NCI-H1417 treated with DMSO at 0.1 percent for 48 hours (cell line): ENCODE results near the gene NIPSNAP2.
"Not testable (repeated sequence)": the region's sequence is repeated elsewhere in the genome, so short reads cannot be mapped to it uniquely, and the experiment has no call there.

ENCODE experiments used
- DNase-seq: peaks from one replicate; lab custom pipeline; 2025; lab: John Stamatoyannopoulos, UW

NIPSNAP2 gene

DNA sequence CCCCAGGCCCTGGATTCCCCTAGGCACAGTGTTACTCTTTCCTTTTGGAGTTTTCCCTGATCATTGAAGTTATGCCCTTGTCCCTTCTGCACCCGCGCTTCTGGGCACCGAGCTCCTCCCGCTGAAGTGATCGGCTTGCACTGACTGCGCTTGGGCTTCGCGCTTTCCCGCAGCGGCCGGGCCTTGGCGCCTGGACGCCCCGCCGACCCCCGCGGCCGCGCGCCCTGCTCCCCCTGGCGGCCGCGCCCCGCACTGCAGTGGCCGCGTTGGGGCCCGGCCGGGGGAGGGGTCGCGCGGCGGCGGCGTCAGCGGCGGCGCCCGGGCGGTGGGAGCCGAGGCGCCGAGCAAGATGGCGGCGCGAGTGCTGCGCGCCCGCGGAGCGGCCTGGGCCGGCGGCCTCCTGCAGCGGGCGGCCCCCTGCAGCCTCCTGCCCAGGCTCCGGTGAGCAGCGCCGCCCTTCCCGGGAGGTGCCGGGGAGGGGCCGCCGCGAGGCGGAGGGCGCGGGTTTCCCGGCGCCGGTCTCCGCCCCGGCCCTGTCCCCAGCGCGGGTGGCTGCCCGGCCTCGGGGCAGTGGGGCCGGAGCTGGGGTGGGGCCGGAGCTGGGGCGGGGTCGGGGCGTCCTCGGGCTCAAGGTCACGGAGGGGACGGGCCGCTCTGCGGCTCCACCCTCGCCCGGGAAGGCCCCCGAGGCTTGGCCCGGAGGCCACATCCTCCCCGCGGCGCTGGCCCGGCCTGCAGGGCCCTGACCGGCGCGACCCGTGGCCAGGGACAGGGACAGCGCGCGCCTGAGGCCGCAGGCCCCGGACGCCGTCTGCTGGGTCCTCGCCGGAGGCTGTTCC, at the start of gene NIPSNAP2:
Gene NIPSNAP2 (plus strand): TSS at position 325 of the 839 bp plus-strand sequence. CDS start 25 bp downstream, at position 350.
- DNase-seq, result no peak

DNA sequence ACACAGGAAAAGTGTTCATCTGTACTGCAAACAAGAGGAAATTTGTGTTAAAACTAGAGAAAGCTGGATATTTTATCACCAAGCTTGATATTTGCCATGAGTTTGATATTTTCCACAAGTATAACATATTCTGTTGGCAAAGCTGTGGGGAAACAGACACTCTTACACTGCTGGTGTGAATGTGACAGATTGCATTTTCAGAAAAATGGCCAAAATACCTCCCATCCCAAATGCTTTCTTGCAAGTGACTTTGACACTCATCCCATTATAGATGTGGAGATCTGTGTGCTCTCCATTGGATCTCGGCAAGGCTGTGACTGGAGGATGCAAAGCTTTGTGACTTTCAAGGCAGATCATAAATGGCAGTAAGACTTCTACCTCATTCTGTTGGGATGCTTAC, 46.6 kb upstream of the NIPSNAP2 start:
- DNase-seq, result no peak

DNA sequence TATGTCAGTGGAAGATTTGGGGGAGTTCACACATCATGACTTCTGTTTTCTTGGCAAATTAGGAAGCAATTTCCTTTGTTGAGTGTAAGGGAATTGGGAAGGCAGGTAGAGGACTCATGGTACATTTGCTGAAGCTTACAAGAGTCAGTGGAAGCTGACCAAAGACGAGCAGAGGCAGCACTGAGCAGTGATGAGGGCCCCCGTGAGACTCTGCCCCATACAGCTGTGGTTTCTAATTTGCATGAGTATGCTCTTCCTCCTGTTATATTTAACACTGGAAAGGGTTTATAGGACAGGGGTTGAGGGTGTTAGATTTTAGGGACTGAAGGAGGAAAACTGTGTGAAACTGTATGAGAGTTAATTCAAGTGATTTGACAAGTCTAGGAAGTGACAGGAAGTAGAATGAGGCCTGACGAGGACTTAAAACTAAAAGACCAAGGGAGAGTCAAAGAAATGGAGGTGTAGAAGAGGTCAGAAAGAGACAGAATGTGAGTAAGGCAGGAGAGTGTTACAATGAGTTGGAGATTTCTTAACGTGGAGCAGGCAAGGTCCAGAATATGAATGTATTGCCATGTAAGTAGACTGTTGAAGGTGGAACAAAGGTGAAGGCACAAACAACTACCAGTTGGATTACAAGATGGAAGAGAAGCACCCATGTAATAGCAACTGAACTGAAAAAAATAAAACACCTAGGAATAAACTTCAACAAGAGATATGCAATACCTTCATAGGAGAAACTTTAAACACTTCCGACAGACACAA, 36.2 kb upstream of the NIPSNAP2 start:
- DNase-seq, result no peak

DNA sequence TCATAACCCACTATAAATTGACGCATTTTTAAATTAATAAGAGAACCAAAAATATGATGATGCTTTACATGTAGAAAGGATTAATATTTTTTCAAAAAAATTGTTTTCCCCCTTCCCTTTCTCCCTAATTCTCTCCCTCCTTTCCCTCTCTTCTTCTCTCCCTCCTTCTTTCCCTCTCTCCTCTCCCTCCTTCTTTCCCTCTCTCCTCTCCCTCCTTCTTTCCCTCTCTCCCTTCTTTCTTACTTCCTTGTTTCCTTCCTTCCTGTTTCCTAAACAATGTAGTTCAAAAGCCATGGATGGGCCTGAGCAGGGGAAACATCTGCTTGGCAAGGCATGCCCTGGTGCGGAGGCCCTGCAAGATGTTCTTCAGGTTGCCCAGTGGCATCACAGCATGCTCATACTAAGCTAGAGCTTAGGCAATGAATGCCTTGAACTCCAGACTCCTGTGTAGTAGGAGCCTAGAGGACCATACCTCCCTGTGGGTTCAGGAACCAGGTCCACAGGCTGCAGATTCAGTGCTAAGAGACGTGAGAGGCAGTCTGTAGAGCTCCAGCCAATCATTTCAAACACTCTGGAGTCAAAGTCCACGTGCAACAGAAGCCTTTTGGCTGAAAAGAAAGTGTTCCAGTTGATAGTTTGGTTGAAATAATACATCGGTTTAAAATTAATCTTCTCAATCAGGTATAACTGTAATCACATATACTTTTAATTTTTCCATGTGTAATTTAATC, 32.8 kb upstream of the NIPSNAP2 start:
- DNase-seq, result no peak

DNA sequence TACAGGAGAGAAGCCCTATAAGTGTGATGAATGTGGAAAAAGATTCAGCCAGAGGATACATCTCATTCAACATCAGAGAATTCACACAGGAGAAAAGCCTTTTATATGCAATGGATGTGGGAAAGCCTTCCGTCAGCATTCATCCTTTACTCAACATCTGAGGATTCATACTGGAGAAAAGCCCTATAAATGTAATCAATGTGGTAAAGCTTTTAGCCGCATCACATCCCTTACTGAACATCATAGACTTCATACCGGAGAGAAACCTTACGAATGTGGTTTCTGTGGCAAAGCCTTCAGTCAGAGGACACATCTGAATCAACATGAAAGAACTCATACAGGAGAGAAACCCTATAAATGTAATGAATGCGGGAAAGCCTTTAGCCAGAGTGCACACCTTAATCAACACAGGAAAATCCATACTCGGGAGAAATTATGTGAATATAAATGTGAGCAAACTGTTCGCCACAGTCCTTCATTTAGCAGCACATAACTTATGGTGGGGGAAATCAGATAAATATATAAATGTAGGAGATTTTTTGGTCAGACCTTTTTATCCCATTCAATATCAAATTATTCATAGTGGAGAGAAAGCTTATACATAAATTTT, 24.8 kb upstream of the NIPSNAP2 start:
- DNase-seq, result no peak

DNA sequence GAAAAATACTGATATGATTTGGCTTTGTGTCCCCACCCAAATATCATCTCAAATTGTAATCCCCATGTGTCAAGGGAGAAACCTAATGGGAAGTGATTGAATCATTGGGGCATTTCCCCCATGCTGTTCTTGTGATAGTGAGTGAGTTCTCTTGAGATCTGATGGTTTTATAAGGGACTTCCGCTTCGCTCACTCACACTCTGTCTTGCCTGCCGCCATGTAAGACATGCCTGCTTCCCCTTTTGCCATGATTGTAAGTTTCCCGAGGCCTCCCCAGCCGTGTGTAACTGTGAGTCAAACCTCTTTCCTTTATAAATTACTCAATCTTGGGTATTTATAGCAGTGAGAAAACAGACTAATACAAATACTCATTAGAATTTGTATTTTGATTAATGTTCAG, 17.8 kb upstream of the NIPSNAP2 start:
- DNase-seq, result no peak

DNA sequence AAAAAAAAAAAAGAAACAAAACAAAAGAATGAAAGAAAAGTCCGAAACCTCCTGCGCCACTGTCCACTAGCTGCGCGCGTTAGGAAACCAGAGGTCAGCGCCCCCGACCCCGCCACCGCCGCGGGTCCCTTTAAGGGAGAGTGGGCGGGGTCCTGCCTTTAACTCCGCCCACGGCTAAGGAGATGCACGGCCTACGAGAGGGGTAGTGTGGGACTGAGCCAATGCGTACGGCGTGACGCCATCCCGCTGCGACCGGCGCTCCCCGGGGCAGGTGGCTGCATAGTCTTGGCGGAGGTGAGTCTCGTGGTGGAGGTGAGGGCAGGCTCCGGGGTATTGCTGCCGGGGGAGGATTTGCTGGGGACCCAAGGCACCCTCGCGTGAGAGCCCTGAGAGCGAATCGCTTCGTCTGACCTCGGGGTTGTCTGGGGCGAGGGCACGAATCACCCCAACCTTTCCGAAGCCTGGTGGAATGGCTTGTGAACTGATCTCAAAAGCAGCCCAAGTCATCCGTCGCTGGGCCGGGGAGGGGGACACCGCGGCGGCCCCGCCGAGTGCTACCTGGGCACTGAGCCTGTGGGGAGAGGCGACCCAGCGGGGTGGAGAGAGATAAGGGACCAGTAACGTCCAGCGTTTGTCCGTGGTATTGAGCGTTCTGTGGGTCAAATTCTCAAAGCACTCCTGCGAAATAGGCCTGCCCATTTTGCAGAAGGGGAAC, 12.6 kb upstream of the NIPSNAP2 start, which contains the start of gene MRPS17:
Gene MRPS17 (plus strand): TSS at position 241 of the 715 bp plus-strand sequence. CDS start 1,319 bp downstream, outside the sequence.
- peak; percentile 65 for DNase-seq

DNA sequence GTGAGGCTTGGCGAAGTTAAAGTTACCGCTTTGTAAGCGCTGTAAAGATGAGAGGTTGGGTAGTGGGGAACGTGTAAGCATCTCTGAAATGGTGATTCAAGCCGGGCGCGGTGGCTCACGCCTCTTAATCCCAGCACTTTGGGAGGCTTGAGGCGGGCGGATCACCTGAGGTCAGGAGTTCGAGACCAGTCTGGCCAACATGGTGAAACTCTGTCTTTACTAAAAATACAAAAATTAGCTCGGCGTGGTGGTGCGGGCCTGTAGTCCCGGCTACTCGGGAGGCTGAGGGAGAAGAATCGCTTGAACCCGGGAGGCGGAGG, 12.1 kb upstream of the NIPSNAP2 start:
- DNase-seq, result not testable (repeated sequence)

DNA sequence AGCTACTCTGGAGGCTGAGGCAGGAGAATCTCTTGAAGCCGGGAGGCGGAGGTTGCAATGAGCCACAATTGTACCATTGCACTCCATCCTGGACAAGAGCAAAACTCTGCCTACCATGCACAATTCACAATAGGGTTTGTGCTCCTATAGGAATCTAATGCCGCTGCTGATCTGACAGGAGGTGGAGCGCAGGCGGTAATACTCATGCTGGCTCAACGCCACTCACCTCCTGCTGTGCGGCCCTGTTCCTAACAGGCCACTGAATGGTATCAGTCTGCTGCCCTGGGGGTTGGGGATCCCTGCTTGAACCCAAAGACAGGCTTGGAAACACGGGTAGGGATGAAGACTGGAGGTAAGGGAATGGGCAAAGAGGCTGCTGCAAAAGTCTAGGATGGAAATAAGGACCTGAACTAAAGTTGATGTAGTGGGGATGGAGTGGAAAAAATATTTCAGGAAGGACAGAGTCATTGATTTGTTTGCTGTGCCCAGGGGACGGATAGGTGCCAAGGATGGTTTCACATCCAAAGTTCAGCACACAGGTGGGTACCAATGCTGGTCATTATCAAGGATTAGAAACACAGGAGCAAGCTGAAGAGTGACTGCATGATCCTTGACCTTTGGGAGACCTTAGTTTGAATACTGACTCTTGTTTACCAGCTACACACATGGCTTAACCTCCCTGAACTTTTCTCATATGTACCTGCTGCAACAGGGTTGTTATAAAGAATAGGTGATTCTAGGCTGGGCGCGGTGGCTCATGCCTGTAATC, 10.5 kb upstream of the NIPSNAP2 start:
- no peak for DNase-seq

DNA sequence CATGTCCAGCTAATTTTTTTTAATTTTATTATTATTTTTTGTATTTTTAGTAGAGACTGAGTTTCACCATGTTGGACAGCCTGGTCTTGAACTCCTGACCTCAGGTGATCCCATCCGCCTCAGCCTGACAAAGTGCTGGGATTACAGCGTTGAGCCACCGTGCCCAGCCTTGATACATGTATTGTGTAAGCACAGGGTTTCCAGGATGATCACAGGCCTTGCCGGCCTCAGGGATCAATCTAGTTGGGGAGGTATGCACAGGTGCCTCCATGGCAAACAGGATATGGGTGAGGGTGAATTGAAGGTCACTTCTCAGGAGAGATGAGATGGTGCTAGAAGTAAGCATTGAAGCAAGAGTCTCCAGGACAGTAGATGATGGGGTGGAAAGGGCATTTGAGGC, 7.2 kb upstream of the NIPSNAP2 start:
- DNase-seq, result no peak

DNA sequence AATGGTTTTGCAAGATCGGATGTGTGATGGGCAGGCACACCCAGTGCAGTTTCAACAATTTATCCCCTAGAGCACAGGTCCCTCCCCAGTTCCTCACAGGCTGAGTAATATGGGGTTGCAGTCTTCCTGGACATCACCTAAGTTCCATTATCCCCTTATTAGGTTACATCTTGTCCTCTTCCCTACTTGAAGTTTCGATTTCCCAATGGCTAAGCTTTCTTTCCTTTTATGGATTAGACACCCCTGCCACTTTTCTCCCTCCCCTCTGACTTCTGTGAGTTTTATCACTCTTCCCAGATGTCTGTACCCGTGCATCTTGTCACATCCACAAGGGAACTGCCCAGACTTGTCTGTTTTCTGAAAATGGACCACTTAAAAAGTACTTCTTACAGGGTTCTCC, 2.4 kb upstream of the NIPSNAP2 start:
- no peak for DNase-seq

DNA sequence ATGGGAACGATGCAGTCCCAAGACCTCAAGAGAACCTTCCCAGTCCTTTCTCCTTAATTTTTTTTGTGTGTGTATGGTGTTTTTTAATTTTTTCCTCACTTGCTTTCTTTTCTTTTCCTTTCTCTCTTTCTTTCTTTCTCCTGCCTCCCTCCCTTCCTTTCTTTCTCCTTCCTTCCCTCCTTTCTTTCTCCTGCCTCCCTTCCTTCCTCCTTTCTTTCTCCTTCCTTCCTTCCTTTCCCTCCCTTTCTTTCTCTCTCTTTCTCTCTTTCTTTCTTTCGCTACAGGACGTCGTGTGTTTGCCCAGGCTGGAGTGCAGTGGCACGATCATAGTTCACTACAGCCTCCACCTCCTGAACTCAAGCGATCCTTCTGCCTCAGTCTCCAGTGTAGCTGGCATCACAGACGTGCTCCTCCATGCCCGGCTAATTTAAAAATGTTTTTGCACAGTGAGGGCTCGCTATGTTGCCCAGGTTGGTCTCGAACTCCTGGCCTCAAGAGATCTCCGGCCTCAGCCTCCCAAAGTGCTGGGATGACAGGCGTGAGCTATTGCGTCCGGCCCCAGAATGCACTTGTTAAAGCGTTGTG, 709 bp upstream of the NIPSNAP2 start:
- no peak for DNase-seq

DNA sequence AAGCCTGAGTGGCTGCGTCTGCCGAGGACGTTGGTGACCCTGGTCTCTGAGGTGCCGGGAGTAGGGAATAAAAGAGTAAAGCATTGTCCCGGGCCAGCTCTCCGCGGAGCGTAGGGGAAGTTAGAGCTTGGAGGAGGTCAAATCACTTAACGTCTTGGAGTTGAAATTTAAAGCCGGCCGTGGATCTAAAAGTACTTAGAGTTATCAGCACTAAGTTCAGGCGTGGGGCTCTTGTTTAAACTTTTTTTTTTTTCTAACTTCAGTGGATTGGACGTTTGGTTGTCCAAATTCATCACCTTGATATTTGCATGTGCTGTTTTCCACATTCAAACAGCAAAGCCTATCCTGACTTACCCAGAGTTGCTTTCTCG, 700 bp downstream of the NIPSNAP2 start:
- no peak for DNase-seq

DNA sequence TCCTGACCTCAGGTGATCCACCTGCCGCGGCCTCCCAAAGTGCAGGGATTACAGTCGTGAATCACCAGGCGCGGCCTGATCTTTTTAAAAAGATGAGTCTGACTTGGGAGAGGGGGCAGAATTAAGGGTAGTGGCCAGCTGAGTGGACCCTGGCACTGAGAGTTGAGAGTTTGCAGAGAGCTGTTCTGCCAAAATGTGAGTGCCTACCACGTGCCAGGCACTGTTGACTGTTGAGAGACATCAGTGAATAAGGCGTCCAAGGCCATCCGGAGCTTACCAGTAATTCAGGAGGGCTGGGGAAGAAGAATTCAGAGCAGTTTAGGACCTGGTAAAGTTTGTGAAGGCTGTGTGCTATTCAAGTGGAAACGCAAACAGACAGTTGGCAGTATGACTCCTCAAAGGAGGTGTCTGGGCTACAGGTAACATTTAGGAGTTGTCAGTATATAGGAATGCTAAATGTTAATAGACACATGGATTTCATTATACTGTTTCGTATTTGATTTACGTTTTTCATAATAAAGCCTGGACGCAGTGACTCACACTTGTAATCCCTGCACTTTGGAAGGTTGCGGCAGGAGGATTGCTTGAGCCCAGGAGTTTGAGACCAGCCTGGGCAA, 1.5 kb downstream of the NIPSNAP2 start:
- DNase-seq, result no peak

DNA sequence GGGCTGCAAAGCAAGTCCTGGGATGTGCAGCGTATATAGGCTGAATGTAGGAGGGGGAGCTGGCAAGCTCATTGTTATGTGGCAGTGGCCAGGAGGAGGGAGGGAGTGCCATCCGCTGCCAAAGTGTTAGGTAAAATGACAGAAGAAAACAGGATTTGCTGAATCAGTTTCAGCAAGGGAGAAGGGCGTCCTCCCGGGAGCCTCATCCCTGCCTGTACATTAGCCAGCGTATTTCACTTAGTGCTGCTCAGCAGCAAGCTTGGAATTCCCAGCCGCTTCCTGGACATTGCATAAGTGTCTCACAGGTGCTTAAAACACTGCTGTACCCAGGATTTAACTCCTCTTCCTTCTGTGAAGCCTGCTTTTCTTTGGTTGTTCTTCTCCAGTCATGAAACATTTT, 2.5 kb downstream of the NIPSNAP2 start:
- DNase-seq, result no peak

DNA sequence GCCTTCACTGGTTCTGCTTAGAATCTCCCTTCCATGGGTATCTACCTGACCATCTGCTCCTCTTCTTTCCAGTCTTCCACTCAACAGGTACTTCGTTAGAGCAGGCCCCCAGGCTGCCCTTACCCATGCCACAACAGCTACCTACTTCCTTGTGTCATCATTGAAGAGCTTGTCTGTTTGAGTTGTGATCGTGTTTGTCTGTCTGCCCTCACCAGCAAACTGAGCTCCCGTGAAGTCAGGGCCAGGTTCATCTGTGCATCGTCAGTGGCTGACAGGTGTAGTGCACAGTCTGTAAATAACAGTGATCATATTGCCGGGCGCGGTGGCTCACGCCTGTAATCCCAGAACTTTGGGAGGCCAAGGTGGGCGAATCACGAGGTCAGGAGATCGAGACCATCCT, 5.0 kb downstream of the NIPSNAP2 start:
- DNase-seq, result no peak

DNA sequence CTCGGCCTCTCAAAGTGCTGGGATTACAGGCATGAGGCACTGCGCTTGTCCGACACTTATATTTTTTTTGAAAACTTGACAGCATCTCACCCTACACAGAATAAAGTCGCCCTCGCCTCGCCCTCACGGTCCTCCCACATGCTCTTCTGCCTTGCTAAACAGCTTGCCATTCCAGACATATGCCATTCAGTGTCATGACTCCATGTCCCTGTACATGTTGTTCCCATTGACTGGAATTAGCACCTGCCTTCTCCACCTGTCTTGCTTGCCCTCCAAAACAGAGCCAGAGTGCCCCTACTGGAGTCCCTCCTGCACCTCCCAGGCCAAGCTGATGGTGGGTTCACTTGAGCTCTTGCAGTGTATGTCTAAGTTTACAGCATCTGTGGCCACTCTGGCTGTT, 6.2 kb downstream of the NIPSNAP2 start:
- no peak for DNase-seq

DNA sequence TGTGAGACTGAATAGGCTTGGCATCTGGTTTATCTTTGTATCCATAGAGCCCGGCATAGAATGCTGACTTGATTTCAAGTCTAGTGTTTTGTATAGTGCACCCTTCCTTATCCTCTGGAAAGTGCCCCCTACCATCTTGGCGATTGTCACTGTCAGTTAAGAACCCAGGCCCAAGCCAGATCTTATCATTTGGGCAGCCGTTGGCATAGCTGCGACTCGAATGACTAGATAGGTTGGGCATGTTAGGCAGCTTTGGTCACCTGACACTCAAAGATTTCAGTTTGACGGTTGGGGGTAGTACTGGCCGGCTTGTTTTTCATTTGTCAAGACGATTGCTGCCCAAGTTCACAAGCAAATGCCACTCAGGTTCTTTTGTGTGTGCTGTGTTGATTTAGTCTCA, 6.6 kb downstream of the NIPSNAP2 start:
- DNase-seq, result no peak

DNA sequence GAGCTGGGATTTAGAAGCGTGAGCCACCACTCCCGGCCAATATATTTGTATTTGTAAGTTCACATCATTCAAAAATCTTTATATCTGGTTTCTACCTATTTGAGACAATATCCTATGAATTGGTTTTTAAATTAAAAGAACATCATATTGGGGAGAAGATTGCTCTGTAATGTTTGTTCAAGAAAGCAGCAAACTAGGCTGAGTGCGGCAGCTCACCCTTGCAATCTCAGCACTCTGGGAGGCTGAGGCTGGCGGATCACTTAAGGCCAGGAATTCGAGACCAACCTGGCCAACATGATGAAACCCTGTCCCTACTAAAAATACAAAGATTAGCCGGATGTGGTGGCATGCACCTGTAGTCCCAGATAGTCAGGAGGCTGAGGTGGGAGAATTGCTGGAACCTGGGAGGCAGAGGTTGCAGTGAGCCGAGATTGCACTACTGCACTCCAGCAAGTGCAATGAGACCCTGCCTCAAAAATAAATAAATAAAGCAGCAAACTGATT, 9.4 kb downstream of the NIPSNAP2 start:
- DNase-seq, result no peak
